Measurements from ENCODE around the gene AACS. TPM values are rescaled to one million over a fixed set of nuclear protein-coding genes. Genes with fewer than 3 reads are reported as not detected.

Gene AACS
- total RNA-seq, 1 donor from 2014 or later: 38.8 TPM

DNA sequence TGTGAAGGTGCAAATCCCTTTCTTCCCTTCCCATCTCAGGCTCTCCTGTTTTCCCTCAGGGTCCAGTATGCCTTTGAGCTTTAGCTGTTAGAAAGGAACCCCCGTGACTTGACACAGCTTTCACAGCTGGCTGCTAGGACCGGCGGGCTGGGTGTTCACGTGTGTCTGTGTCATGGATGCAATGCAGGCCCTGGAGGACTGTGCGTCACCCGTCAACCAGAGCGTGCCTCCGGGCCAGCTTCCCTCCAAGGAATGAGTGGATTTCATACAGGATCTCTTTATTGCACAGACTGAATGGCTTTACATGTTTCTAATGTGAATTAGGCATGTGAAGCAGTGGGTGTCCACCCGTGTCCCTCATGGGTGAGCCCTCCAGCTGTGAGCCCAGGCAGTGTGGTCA, 77.4 kb downstream of the AACS start:
- H3K9me3 Mint-ChIP-seq (ENCODE audit: low read depth): no peaks in the 10 kb centered on the region
- H3K4me1 Mint-ChIP-seq (ENCODE audit: low read depth): no peaks in the 10 kb centered on the region
- no peak overlapping the region for H3K4me3 Mint-ChIP-seq (ENCODE audit: low read depth)
- H3K27me3 Mint-ChIP-seq: no peaks in the 10 kb centered on the region
- DNase-seq (ENCODE audit: low spot score, unreplicated experiment): no peak
- peaks cover 5% of the 10 kb centered on the region for H3K36me3 Mint-ChIP-seq (ENCODE audit: insufficient read depth)
- no peak overlapping the region for H3K27ac Mint-ChIP-seq
- TF ChIP-seq, protein P1, sequence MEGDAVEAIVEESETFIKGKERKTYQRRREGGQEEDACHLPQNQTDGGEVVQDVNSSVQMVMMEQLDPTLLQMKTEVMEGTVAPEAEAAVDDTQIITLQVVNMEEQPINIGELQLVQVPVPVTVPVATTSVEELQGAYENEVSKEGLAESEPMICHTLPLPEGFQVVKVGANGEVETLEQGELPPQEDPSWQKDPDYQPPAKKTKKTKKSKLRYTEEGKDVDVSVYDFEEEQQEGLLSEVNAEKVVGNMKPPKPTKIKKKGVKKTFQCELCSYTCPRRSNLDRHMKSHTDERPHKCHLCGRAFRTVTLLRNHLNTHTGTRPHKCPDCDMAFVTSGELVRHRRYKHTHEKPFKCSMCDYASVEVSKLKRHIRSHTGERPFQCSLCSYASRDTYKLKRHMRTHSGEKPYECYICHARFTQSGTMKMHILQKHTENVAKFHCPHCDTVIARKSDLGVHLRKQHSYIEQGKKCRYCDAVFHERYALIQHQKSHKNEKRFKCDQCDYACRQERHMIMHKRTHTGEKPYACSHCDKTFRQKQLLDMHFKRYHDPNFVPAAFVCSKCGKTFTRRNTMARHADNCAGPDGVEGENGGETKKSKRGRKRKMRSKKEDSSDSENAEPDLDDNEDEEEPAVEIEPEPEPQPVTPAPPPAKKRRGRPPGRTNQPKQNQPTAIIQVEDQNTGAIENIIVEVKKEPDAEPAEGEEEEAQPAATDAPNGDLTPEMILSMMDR (IDR thresholded peaks at IDR 0.05; ENCODE audit: unreplicated experiment): no peak

DNA sequence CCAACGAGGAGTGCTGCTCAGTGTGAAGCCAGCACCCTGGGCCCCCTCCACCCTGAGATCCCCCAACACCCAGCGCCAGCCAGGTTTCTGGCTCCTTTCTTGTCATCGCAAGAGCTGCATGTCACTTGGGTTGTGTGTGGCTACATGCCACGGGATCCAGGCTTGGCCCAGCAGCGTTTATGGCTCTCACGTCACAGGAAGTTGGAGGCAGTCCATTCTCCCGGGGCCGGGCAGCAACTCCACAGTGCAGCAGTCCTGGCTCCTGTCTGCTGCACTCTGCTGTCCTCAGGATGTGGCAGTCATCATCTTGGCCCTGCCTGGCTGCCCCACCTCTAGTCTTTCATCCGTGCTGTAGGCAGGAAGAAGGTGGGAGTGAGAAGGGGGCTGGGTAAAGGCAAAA, 78.3 kb downstream of the AACS start:
- no peaks in the 10 kb centered on the region for H3K4me1 Mint-ChIP-seq (ENCODE audit: low read depth)
- no peaks in the 10 kb centered on the region for H3K27me3 Mint-ChIP-seq
- no peaks in the 10 kb centered on the region for H3K9me3 Mint-ChIP-seq (ENCODE audit: low read depth)
- DNase-seq (ENCODE audit: low spot score, unreplicated experiment): no peak
- H3K4me3 Mint-ChIP-seq (ENCODE audit: low read depth): no peak overlapping the region
- no peak overlapping the region for H3K27ac Mint-ChIP-seq
- TF ChIP-seq, protein P1 (IDR thresholded peaks at IDR 0.05; ENCODE audit: unreplicated experiment): no peak
- H3K36me3 Mint-ChIP-seq (ENCODE audit: insufficient read depth): peaks cover 1% of the 10 kb centered on the region

DNA sequence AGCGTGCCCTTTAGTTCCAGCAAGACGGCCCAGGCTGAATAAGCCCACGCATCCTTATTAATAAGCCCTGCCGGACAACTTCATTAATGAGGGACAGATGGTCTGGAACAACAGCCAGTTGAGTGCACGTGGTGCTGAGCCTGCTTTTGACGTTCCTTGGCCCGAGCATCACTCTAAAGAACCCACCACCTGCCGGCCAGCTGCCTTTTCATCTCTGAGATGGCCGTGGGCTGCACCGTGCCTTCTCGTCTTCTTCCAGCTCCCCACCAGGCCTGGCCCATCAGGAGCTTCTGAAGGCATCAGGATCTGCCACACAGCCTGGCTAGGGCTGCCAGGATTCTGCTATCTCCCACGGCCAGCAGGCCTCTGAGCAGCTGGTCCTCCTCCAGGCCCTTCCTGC, 80.0 kb downstream of the AACS start:
- Mint-ChIP-seq H3K36me3 (ENCODE audit: insufficient read depth) (no peaks in the 10 kb centered on the region), H3K27me3 (no peaks in the 10 kb centered on the region), H3K4me3 (ENCODE audit: low read depth) (no peak overlapping the region), H3K9me3 (ENCODE audit: low read depth) (peaks cover 3% of the 10 kb centered on the region), H3K4me1 (ENCODE audit: low read depth) (no peaks in the 10 kb centered on the region), H3K27ac (no peak overlapping the region)
- no peak for DNase-seq (ENCODE audit: low spot score, unreplicated experiment)
- TF ChIP-seq, protein P1 (IDR thresholded peaks at IDR 0.05; ENCODE audit: unreplicated experiment): no peak

DNA sequence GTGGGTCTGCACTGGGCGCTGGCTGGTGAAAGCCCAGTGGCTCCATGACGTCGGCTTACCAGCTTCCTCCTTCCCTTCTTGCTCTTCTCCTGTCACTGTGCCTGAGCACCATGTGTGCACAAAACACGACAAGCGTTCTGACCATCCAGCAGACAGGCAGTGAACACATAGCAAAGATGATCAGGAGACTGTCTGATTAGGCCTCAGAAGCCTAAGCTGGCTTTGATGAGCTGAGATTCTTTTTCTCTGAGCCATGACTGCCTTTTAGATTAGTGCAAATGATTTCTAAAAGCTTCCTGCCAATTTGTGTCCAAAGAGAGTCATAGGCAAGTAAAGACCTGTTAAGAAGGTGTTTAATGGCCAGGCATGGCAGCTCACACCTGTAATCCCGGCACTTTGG, 83.1 kb downstream of the AACS start:
- Mint-ChIP-seq H3K4me3 (ENCODE audit: low read depth) (no peak overlapping the region), H3K27me3 (no peaks in the 10 kb centered on the region)

GRCh38 chr12:125149160-125150108, 84.2 kb downstream of the AACS start:
- DNase-seq (ENCODE audit: low spot score, unreplicated experiment): no peak
- no peaks in the 10 kb centered on the region for H3K36me3 Mint-ChIP-seq (ENCODE audit: insufficient read depth)
- no peak overlapping the region for H3K27ac Mint-ChIP-seq
- no peak overlapping the region for H3K4me3 Mint-ChIP-seq (ENCODE audit: low read depth)
- H3K9me3 Mint-ChIP-seq (ENCODE audit: low read depth): peaks cover 5% of the 10 kb centered on the region
- H3K4me1 Mint-ChIP-seq (ENCODE audit: low read depth): no peaks in the 10 kb centered on the region
- H3K27me3 Mint-ChIP-seq: no peaks in the 10 kb centered on the region
- TF ChIP-seq, protein P1 (IDR thresholded peaks at IDR 0.05; ENCODE audit: unreplicated experiment): no peak

More for the DNA sequence above, 83.1 kb downstream of the AACS start:
- Mint-ChIP-seq H3K9me3 (ENCODE audit: low read depth) (peaks cover 5% of the 10 kb centered on the region), H3K4me1 (ENCODE audit: low read depth) (no peaks in the 10 kb centered on the region), H3K27ac (no peak overlapping the region), H3K36me3 (ENCODE audit: insufficient read depth) (no peaks in the 10 kb centered on the region)
- DNase-seq (ENCODE audit: low spot score, unreplicated experiment): no peak
- TF ChIP-seq, protein P1 (IDR thresholded peaks at IDR 0.05; ENCODE audit: unreplicated experiment): no peak

Measured in progenitor cell of endocrine pancreas (in vitro differentiated cells).